Neutrophil (primary cell): Measurements from ENCODE around the gene CHI3L1.

Source experiments
- H3K27ac ChIP-seq: fragments of 200-600 bp; sonication (generic); 2 replicates; pipeline ENCODE4 v1.5.1; 2016; ENCODE audit warnings: mild to moderate bottlenecking, moderate library complexity
- H3K27me3 ChIP-seq: fragments of 200-600 bp; sonication (generic); 2 replicates; pipeline ENCODE4 v1.6.0; 2016; ENCODE audit warnings: mild to moderate bottlenecking
- H3K36me3 ChIP-seq: fragments of 200-600 bp; sonication (generic); 2 replicates; pipeline ENCODE4 v1.5.1; 2017
- H3K4me1 ChIP-seq, 2 experiments: fragments of 200-600 bp in 1 of 2; sonication (generic) in 1 of 2; 1 replicate in 1 of 2; 2 replicates in 1 of 2; pipeline versions ENCODE4 v1.5.1 to v1.6.1; 2013 to 2016; ENCODE audit warnings: low read depth in 1 of 2, low read length in 1 of 2, mild to moderate bottlenecking in 1 of 2, moderate library complexity in 1 of 2; ENCODE audit not compliant: control insufficient read depth in 1 of 2, insufficient read depth in 1 of 2
- H3K4me3 ChIP-seq, 2 experiments: fragments of 200-600 bp in 1 of 2; sonication (generic) in 1 of 2; 1 replicate in 1 of 2; 2 replicates in 1 of 2; pipeline ENCODE4 v1.5.1; 2013 to 2016; ENCODE audit warnings: low read depth in 1 of 2, low read length in 1 of 2, mild to moderate bottlenecking in 1 of 2, moderate library complexity in 1 of 2
- H3K9me3 ChIP-seq: fragments of 200-600 bp; sonication (generic); 2 replicates; pipeline ENCODE4 v1.5.1; 2016
- TF ChIP-seq, protein P1 (sequence below): fragments of 200-600 bp; sonication (generic); IDR thresholded peaks from 2 replicates; pipeline ENCODE4 v1.5.1; 2016; ENCODE audit warnings: antibody characterized with exemption

Gene CHI3L1

DNA sequence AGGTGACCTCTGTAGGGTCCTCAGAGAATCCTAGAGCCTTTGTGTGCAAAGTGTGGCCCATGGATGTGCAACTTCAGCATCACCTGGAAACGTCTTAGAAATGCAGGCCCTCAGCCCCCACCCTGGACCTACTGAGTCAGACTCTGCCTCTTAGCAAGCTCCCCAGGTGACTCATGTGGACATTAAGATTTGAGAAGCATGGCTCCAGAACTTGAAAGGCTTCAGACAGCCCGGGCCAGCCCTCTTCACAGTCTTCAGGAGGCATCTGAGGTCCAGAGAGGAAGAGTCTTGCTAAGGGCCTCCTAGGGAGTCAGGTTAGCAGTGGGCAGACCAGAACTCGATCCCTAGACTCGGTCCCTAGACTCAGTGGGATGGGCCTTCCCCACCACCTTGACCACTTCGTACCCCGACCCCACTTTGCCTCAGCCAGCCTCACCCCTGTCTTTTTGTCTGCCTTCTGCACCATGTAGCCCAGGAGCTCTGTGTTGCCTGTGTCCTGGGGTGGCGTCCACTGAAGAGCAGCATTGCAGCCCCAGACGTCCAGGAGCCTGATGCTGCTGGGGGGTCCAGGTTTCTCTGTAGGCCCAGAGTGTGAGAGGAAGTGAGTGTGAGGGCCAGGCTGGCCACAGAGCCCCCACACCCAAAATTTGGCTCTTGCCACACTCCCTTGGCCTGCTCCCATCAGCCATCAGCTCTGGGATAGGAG is 15.7 kb downstream of the CHI3L1 start:
- TF ChIP-seq, protein P1, sequence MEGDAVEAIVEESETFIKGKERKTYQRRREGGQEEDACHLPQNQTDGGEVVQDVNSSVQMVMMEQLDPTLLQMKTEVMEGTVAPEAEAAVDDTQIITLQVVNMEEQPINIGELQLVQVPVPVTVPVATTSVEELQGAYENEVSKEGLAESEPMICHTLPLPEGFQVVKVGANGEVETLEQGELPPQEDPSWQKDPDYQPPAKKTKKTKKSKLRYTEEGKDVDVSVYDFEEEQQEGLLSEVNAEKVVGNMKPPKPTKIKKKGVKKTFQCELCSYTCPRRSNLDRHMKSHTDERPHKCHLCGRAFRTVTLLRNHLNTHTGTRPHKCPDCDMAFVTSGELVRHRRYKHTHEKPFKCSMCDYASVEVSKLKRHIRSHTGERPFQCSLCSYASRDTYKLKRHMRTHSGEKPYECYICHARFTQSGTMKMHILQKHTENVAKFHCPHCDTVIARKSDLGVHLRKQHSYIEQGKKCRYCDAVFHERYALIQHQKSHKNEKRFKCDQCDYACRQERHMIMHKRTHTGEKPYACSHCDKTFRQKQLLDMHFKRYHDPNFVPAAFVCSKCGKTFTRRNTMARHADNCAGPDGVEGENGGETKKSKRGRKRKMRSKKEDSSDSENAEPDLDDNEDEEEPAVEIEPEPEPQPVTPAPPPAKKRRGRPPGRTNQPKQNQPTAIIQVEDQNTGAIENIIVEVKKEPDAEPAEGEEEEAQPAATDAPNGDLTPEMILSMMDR, result no peak
- H3K27me3 ChIP-seq, result no peaks in the 10 kb centered on the region
- H3K4me1 ChIP-seq, result peaks cover 13 to 19% of the 10 kb centered on the region in 2 experiments
- no peaks in the 10 kb centered on the region for H3K36me3 ChIP-seq
- H3K27ac ChIP-seq, result no peak overlapping the region
- H3K9me3 ChIP-seq, result no peaks in the 10 kb centered on the region
- H3K4me3 ChIP-seq, result no peak overlapping the region

DNA sequence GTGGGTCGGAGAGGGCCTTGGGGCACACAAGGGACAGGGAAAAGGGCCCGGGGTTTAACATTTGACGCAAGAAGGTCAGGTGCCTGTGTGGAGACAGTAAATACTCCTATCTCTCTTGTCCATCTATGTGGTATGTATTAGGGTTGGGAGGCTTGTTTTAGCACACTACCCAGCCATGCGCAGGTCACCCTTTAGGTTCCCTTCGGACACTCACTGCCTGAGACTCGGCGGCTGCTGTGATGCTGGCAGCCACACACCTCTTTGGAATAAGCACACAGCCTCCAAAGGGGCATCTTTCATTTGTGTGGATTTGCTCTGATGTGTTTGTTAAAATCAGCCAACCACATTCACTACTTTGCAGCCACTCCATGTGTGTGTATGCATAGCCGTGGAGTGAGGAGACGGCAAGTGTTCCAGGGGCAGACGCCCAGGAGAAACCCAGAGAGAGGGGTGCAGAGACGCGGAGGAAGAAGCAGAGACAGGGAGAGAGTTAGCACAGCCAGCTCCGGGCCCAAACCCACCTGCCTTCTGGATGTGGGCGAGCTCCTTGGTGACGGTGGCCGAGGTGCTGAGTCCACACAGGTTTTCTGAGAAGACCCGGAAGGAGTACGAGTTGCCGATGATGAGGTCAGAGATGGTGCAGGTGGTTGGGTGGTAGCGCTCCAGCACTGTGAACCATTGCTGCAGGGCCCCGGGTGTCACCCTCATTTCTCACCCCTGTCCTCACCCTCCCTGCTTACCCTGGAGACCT is 16.6 kb downstream of the CHI3L1 start:
- H3K27ac ChIP-seq, result no peak overlapping the region
- H3K36me3 ChIP-seq, result no peaks in the 10 kb centered on the region
- H3K4me1 ChIP-seq, result peaks cover 9 to 14% of the 10 kb centered on the region in 2 experiments
- H3K9me3 ChIP-seq, result no peaks in the 10 kb centered on the region
- no peak overlapping the region for H3K4me3 ChIP-seq
- H3K27me3 ChIP-seq, result peaks cover 5% of the 10 kb centered on the region
- TF ChIP-seq, protein P1, result no peak

- Histone ChIP-seq H3K9me3 (no peaks in the 10 kb centered on the region), H3K36me3 (no peaks in the 10 kb centered on the region), H3K4me1 (peaks cover 9 to 14% of the 10 kb centered on the region in 2 experiments), H3K27ac (no peak overlapping the region), H3K4me3 (no peak overlapping the region), H3K27me3 (peaks cover 15% of the 10 kb centered on the region)
- TF ChIP-seq, protein P1, result no peak
Measured at GRCh38 chr1:203168991-203169390, 17.5 kb downstream of the CHI3L1 start.

- H3K27me3 ChIP-seq, result peaks cover 17% of the 10 kb centered on the region
- no peak overlapping the region for H3K27ac ChIP-seq
- H3K9me3 ChIP-seq, result no peaks in the 10 kb centered on the region
- H3K4me3 ChIP-seq, result no peak overlapping the region
- H3K4me1 ChIP-seq, result peaks cover 9 to 14% of the 10 kb centered on the region in 2 experiments
- TF ChIP-seq, protein P1, result no peak
- no peaks in the 10 kb centered on the region for H3K36me3 ChIP-seq
Measured at GRCh38 chr1:203168256-203168786, 18.2 kb downstream of the CHI3L1 start.

DNA sequence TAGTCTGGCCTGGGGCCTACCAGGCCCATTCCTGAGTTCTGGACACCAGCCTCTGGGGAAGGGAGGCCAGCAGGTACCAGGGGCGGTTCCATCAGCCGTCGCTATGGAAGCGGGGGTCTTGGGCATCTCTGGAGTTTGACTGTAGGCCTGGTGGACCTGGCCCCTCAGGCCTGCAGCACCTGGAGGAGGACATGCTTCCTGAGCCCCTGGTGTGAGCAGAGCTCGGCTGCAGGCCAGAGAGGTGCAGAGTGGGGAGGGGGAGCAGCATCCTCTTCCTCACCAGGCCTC is 18.6 kb downstream of the CHI3L1 start:
- Histone ChIP-seq H3K4me1 (peaks cover 9 to 14% of the 10 kb centered on the region in 2 experiments), H3K4me3 (no peak overlapping the region), H3K27ac (no peak overlapping the region), H3K27me3 (peaks cover 17% of the 10 kb centered on the region), H3K36me3 (no peaks in the 10 kb centered on the region), H3K9me3 (no peaks in the 10 kb centered on the region)
- TF ChIP-seq, protein P1, result no peak
